Measurements from ENCODE around the gene NCAN. TPM values are rescaled to one million over a fixed set of nuclear protein-coding genes. Genes with fewer than 3 reads are reported as not detected.

Gene NCAN
- total and polyA plus RNA-seq, 7 donors: 0.03 TPM; not detected in 6

GRCh38 chr19:19296953-19297689, 85.4 kb downstream of the NCAN start:
- Histone ChIP-seq H3K9me3 (no peaks in the 10 kb centered on the region), H3K4me3 (no peak overlapping the region), H3K4me1 (no peaks in the 10 kb centered on the region), H3K27ac (no peak overlapping the region), H3K27me3 (ENCODE audit: insufficient read depth in 3 of 3, low read length in 2 of 3) (no peaks in the 10 kb centered on the region), H3K36me3 (ENCODE audit: insufficient read depth in 1 of 2, low read depth in 1 of 2) (peaks cover 0 to 77% of the 10 kb centered on the region in 2 donors)
- ATAC-seq (peak in 3 of 4 donors; percentile 9 to 43 (median 39)), DNase-seq (no peak)
- WGBS, 3 donors: 81 to 89% (median 83%) methylated on average over 19 of the region's 19 CpGs
- intact Hi-C loops (cut with DNase I): no loop called here
- no peak for TF ChIP-seq CTCF (IDR thresholded peaks at IDR 0.05)

- DNase-seq (no peak), ATAC-seq (peak in 3 of 4 donors; percentile 30 to 51 (median 43))
- no peaks in the 10 kb centered on the region for H3K9me3 ChIP-seq
- no peak overlapping the region for H3K4me3 ChIP-seq
- TF ChIP-seq CTCF (IDR thresholded peaks at IDR 0.05): no peak
- intact Hi-C loops (cut with DNase I): no loop called here
- H3K27ac ChIP-seq: no peak overlapping the region
- no peaks in the 10 kb centered on the region for H3K4me1 ChIP-seq
- H3K36me3 ChIP-seq (ENCODE audit: insufficient read depth in 1 of 2, low read depth in 1 of 2): peaks cover 0 to 76% of the 10 kb centered on the region in 2 donors
- WGBS, 3 donors: 53 to 66% (median 58%) methylated on average over 9 of the region's 9 CpGs
- H3K27me3 ChIP-seq (ENCODE audit: insufficient read depth in 3 of 3, low read length in 2 of 3): no peaks in the 10 kb centered on the region
Measured at GRCh38 chr19:19297759-19298158, 86.0 kb downstream of the NCAN start.

GRCh38 chr19:19300613-19301012, 88.9 kb downstream of the NCAN start:
- 95 to 99% (median 95%) methylated on average over 12 of the region's 12 CpGs for WGBS, 3 donors
- H3K9me3 ChIP-seq: no peaks in the 10 kb centered on the region
- intact Hi-C loops (cut with DNase I): no loop called here
- H3K27ac ChIP-seq: no peak overlapping the region
- no peak for DNase-seq
- H3K36me3 ChIP-seq (ENCODE audit: insufficient read depth in 1 of 2, low read depth in 1 of 2): peaks cover 0 to 74% of the 10 kb centered on the region in 2 donors
- no peak overlapping the region for H3K4me3 ChIP-seq
- H3K27me3 ChIP-seq (ENCODE audit: insufficient read depth in 3 of 3, low read length in 2 of 3): no peaks in the 10 kb centered on the region
- no peak for ATAC-seq
- TF ChIP-seq CTCF (IDR thresholded peaks at IDR 0.05): no peak
- no peaks in the 10 kb centered on the region for H3K4me1 ChIP-seq

Other genes starting within 250 kb of the NCAN start
- 10 to 100 TPM; 41.3 to 53.3 (median 48.1) TPM for gene SUGP2, start 178.4 kb upstream of the NCAN start, total RNA-seq
- 10 to 100 TPM; 31.8 to 45.3 (median 34.4) TPM for gene SUGP2, start 178.4 kb upstream of the NCAN start, polyA plus RNA-seq
- 10 to 100 TPM; 13.7 to 22.6 (median 18.8) TPM for gene ARMC6, start 178.4 kb upstream of the NCAN start, total RNA-seq
- 10 to 100 TPM; 22.8 to 74.1 (median 25.7) TPM for gene ARMC6, start 178.4 kb upstream of the NCAN start, polyA plus RNA-seq
- gene SLC25A42, start 148.0 kb upstream of the NCAN start, total RNA-seq: 10 to 100 TPM; 14.7 to 40.2 (median 24.5) TPM
- gene SLC25A42, start 148.0 kb upstream of the NCAN start, polyA plus RNA-seq: 10 to 100 TPM in 2 of 3 donors, 1 to 10 TPM in 1; 4.6 to 31.9 (median 12.2) TPM
- 10 to 100 TPM; 31.3 to 61.3 (median 42.8) TPM for gene TMEM161A, start 73.5 kb upstream of the NCAN start, total RNA-seq
- 10 to 100 TPM; 30.2 to 46.1 (median 37.6) TPM for gene TMEM161A, start 73.5 kb upstream of the NCAN start, polyA plus RNA-seq
- under 1 TPM; 0.56 to 0.91 (median 0.63) TPM for gene MEF2B, start 41.7 kb upstream of the NCAN start, total RNA-seq
- gene MEF2B, start 41.7 kb upstream of the NCAN start, polyA plus RNA-seq: under 1 TPM; 0.07 to 0.18 (median 0.16) TPM
- gene BORCS8, start 19.8 kb upstream of the NCAN start, total RNA-seq: 10 to 100 TPM; 16.0 to 33.6 (median 21.0) TPM
- 10 to 100 TPM; 25.2 to 46.1 (median 41.2) TPM for gene BORCS8, start 19.8 kb upstream of the NCAN start, polyA plus RNA-seq
- gene RFXANK, start 19.7 kb upstream of the NCAN start, total RNA-seq: 10 to 100 TPM; 33.3 to 53.5 (median 46.2) TPM
- 10 to 100 TPM; 39.1 to 64.9 (median 57.4) TPM for gene RFXANK, start 19.7 kb upstream of the NCAN start, polyA plus RNA-seq
- 10 to 100 TPM in 3 of 4 donors, 1 to 10 TPM in 1; 7.5 to 15.8 (median 12.8) TPM for gene NR2C2AP, start 8.5 kb upstream of the NCAN start, total RNA-seq
- gene NR2C2AP, start 8.5 kb upstream of the NCAN start, polyA plus RNA-seq: 10 to 100 TPM; 17.5 to 44.4 (median 21.9) TPM
- under 1 TPM in 1 of 4 donors, not detected in 3; 0.14 TPM for gene TM6SF2, start 61.3 kb downstream of the NCAN start, total RNA-seq
- gene TM6SF2, start 61.3 kb downstream of the NCAN start, polyA plus RNA-seq: under 1 TPM in 1 of 3 donors, not detected in 2; 0.29 TPM
- 10 to 100 TPM; 25.8 to 35.8 (median 29.0) TPM for gene SUGP1, start 108.6 kb downstream of the NCAN start, total RNA-seq
- gene SUGP1, start 108.6 kb downstream of the NCAN start, polyA plus RNA-seq: 10 to 100 TPM; 20.6 to 26.3 (median 24.6) TPM
- gene MAU2, start 108.9 kb downstream of the NCAN start, total RNA-seq: 10 to 100 TPM; 26.2 to 55.1 (median 40.1) TPM
- gene MAU2, start 108.9 kb downstream of the NCAN start, polyA plus RNA-seq: 10 to 100 TPM; 12.3 to 20.3 (median 18.4) TPM
- 10 to 100 TPM; 25.3 to 65.9 (median 55.6) TPM for gene GATAD2A, start 193.7 kb downstream of the NCAN start, total RNA-seq
- gene GATAD2A, start 193.7 kb downstream of the NCAN start, polyA plus RNA-seq: 10 to 100 TPM; 18.5 to 43.4 (median 32.5) TPM